Astrocyte (in vitro differentiated cells and primary cell): ENCODE results near the gene NCAPD2.

Experiments
- CTCF ChIP-seq: IDR thresholded peaks from 2 replicates; pipeline ENCODE4 v1.5.1; 2011; ENCODE audit warnings: low read depth, mild to moderate bottlenecking, inconsistent platforms, low read length, moderate library complexity; ENCODE audit not compliant: insufficient read depth
- EZH2 ChIP-seq: IDR thresholded peaks from 2 replicates; pipeline ENCODE4 v1.6.1; 2012; ENCODE audit warnings: mild to moderate bottlenecking, low read length, inconsistent platforms; ENCODE audit not compliant: insufficient read depth

- no peak for TF ChIP-seq CTCF
- no peak for TF ChIP-seq EZH2
Measured at GRCh38 chr12:6530576-6531260, 36.8 kb downstream of the NCAPD2 start.
